Measurements from ENCODE around the gene MAPK8IP2.

MAPK8IP2 gene

GRCh38 chr22:50569896-50570535 lies 30.6 kb upstream of the MAPK8IP2 start:
- TF ChIP-seq, protein P1, sequence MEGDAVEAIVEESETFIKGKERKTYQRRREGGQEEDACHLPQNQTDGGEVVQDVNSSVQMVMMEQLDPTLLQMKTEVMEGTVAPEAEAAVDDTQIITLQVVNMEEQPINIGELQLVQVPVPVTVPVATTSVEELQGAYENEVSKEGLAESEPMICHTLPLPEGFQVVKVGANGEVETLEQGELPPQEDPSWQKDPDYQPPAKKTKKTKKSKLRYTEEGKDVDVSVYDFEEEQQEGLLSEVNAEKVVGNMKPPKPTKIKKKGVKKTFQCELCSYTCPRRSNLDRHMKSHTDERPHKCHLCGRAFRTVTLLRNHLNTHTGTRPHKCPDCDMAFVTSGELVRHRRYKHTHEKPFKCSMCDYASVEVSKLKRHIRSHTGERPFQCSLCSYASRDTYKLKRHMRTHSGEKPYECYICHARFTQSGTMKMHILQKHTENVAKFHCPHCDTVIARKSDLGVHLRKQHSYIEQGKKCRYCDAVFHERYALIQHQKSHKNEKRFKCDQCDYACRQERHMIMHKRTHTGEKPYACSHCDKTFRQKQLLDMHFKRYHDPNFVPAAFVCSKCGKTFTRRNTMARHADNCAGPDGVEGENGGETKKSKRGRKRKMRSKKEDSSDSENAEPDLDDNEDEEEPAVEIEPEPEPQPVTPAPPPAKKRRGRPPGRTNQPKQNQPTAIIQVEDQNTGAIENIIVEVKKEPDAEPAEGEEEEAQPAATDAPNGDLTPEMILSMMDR (IDR thresholded peaks at IDR 0.05; ENCODE audit: low read depth, low read length, missing control alignments): no peak
- in situ Hi-C loops (cut with HindIII; ENCODE audit: low sequenced_read_pairs): no loop called here

GRCh38 chr22:50570861-50571260 lies 29.7 kb upstream of the MAPK8IP2 start:
- TF ChIP-seq, protein P1 (IDR thresholded peaks at IDR 0.05; ENCODE audit: low read depth, low read length, missing control alignments): no peak
- DNase-seq (ENCODE audit: low read depth): no peak
- in situ Hi-C loops (cut with HindIII; ENCODE audit: low sequenced_read_pairs): no loop called here
- H3K4me3 ChIP-seq (ENCODE audit: low read depth, low read length): no peak overlapping the region

More at GRCh38 chr22:50569896-50570535, 30.6 kb upstream of the MAPK8IP2 start:
- no peak for DNase-seq (ENCODE audit: low read depth)
- no peak overlapping the region for H3K4me3 ChIP-seq (ENCODE audit: low read depth, low read length)

GRCh38 chr22:50571264-50572175 lies 29.1 kb upstream of the MAPK8IP2 start:
- no peak for DNase-seq (ENCODE audit: low read depth)
- H3K4me3 ChIP-seq (ENCODE audit: low read depth, low read length): no peak overlapping the region
- TF ChIP-seq, protein P1 (IDR thresholded peaks at IDR 0.05; ENCODE audit: low read depth, low read length, missing control alignments): no peak
- in situ Hi-C loops (cut with HindIII; ENCODE audit: low sequenced_read_pairs): no loop called here

GRCh38 chr22:50572965-50573364 lies 27.6 kb upstream of the MAPK8IP2 start:
- no peak overlapping the region for H3K4me3 ChIP-seq (ENCODE audit: low read depth, low read length)
- in situ Hi-C loops (cut with HindIII; ENCODE audit: low sequenced_read_pairs): no loop called here
- DNase-seq (ENCODE audit: low read depth): no peak
- TF ChIP-seq, protein P1 (IDR thresholded peaks at IDR 0.05; ENCODE audit: low read depth, low read length, missing control alignments): no peak

GRCh38 chr22:50573491-50574382 lies 26.9 kb upstream of the MAPK8IP2 start:
- H3K4me3 ChIP-seq (ENCODE audit: low read depth, low read length): no peak overlapping the region
- in situ Hi-C loops (cut with HindIII; ENCODE audit: low sequenced_read_pairs): no loop called here
- TF ChIP-seq, protein P1 (IDR thresholded peaks at IDR 0.05; ENCODE audit: low read depth, low read length, missing control alignments): no peak
- no peak for DNase-seq (ENCODE audit: low read depth)

DNA sequence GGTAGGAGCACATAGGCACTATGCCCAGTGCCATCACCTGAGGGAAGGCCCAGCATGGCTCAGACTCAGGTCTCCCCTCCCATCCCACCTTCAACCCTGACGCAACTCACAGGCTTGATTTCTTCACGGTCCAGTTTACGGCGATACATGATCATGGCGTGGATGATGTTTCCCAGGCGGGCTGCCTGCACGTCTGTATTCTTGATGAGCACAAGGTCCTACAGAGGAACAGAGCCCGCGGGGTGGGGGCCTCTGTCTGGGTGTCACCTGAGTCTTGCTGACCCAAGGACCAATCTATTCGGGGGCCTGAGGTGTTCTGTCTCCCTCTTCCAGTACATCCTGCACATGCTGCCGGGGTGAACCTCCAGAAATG lies 26.2 kb upstream of the MAPK8IP2 start:
- no peak for DNase-seq (ENCODE audit: low read depth)
- in situ Hi-C loops (cut with HindIII; ENCODE audit: low sequenced_read_pairs): no loop called here
- TF ChIP-seq, protein P1 (IDR thresholded peaks at IDR 0.05; ENCODE audit: low read depth, low read length, missing control alignments): no peak
- no peak overlapping the region for H3K4me3 ChIP-seq (ENCODE audit: low read depth, low read length)
